HEK293 (cell line): ENCODE results near the gene CLDN1.

Experiments
- CTCF ChIA-PET: fragments of 350-600 bp; formaldehyde crosslinking; extraction: SDS; loops from one replicate; lab custom pipeline; 2021; ENCODE audit warnings: antibody characterized with exemption; lab: Yijun Ruan, JAX
- POLR2A ChIA-PET: fragments of 300-600 bp; formaldehyde crosslinking; extraction: SDS; loops from one replicate; lab custom pipeline; 2020; ENCODE audit warnings: antibody characterized with exemption, inconsistent platforms; lab: Yijun Ruan, JAX
- H3K27ac ChIP-seq: fragments of 200-500 bp; sonication (Bioruptor generic); 2 replicates; pipeline ENCODE4 v1.5.1; 2014; ENCODE audit warnings: low read depth, low read length, control low read depth, inconsistent platforms; ENCODE audit errors: extremely low read depth
- H3K36me3 ChIP-seq, 2 experiments: fragments of 200-500 bp in 1 of 2; sonication (Bioruptor generic) in 1 of 2; 1 replicate in 1 of 2; 2 replicates in 1 of 2; pipeline ENCODE4 v1.5.1; 2014 to 2017; ENCODE audit warnings: inconsistent platforms in 2 of 2, low read length in 2 of 2; ENCODE audit not compliant: control insufficient read depth in 2 of 2, insufficient read depth in 1 of 2
- H3K4me1 ChIP-seq: fragments of 200-500 bp; sonication (Bioruptor generic); 2 replicates; pipeline ENCODE4 v1.5.1; 2014; ENCODE audit warnings: mild to moderate bottlenecking, low read length, inconsistent platforms; ENCODE audit not compliant: control insufficient read depth, insufficient read depth
- H3K4me3 ChIP-seq: 2 replicates; pipeline ENCODE4 v1.5.1; 2011; ENCODE audit warnings: low read depth, mild to moderate bottlenecking, control low read depth, low read length, moderate library complexity
- H3K9me3 ChIP-seq: fragments of 200-500 bp; sonication (Bioruptor generic); 2 replicates; pipeline ENCODE4 v1.5.1; 2014; ENCODE audit warnings: low read depth, low read length, inconsistent platforms; ENCODE audit not compliant: control insufficient read depth, insufficient read depth
- BCL6B ChIP-seq: fragments of 450-650 bp; formaldehyde crosslinking; IDR thresholded peaks from 2 replicates; pipeline ENCODE4 v1.5.1; 2017; ENCODE audit warnings: missing biosample characterization, missing genetic modification characterization
- ELK4 ChIP-seq: IDR thresholded peaks from 2 replicates; pipeline ENCODE4 v1.6.1; 2011; ENCODE audit warnings: mild to moderate bottlenecking, low read depth, low read length, borderline replicate concordance
- HIC1 ChIP-seq: fragments of 450-650 bp; formaldehyde crosslinking; IDR thresholded peaks from 2 replicates; pipeline ENCODE4 v1.5.1; 2016; ENCODE audit warnings: missing biosample characterization, missing genetic modification characterization
- HOXC10 ChIP-seq: sonication (generic); formaldehyde crosslinking; IDR thresholded peaks from 2 replicates; pipeline ENCODE4 v1.8.1; 2023; ENCODE audit warnings: mild to moderate bottlenecking, missing genetic modification reagents
- KLF9 ChIP-seq: fragments of 450-650 bp; formaldehyde crosslinking; IDR thresholded peaks from 2 replicates; pipeline ENCODE4 v1.5.1; 2016; ENCODE audit warnings: missing biosample characterization, missing genetic modification characterization, low read depth
- ZBTB10 ChIP-seq: fragments of 450-650 bp; formaldehyde crosslinking; IDR thresholded peaks from 2 replicates; pipeline ENCODE4 v1.5.1; 2016; ENCODE audit warnings: missing biosample characterization, missing genetic modification characterization
- ZEB2 ChIP-seq: fragments of 450-650 bp; formaldehyde crosslinking; IDR thresholded peaks from 2 replicates; pipeline ENCODE4 v1.5.1; 2016; ENCODE audit warnings: missing biosample characterization, missing genetic modification characterization
- ZNF138 ChIP-seq: fragments of 450-650 bp; formaldehyde crosslinking; IDR thresholded peaks from 2 replicates; pipeline ENCODE4 v1.5.1; 2016; ENCODE audit warnings: missing biosample characterization, missing genetic modification characterization, borderline replicate concordance
- ZNF18 ChIP-seq: fragments of 450-650 bp; formaldehyde crosslinking; IDR thresholded peaks from 2 replicates; pipeline ENCODE4 v1.5.1; 2016; ENCODE audit warnings: missing biosample characterization, missing genetic modification characterization
- ZNF202 ChIP-seq: fragments of 450-650 bp; formaldehyde crosslinking; IDR thresholded peaks from 2 replicates; pipeline ENCODE4 v1.5.1; 2016; ENCODE audit warnings: missing biosample characterization, missing genetic modification characterization, borderline replicate concordance
- ZNF214 ChIP-seq: fragments of 450-650 bp; formaldehyde crosslinking; IDR thresholded peaks from 2 replicates; pipeline ENCODE4 v1.5.1; 2017; ENCODE audit warnings: missing biosample characterization, mild to moderate bottlenecking, missing genetic modification characterization, borderline replicate concordance
- ZNF239 ChIP-seq: fragments of 450-650 bp; formaldehyde crosslinking; IDR thresholded peaks from 2 replicates; pipeline ENCODE4 v1.5.1; 2016; ENCODE audit warnings: missing biosample characterization, missing genetic modification characterization
- ZNF302 ChIP-seq: fragments of 450-650 bp; formaldehyde crosslinking; IDR thresholded peaks from 2 replicates; pipeline ENCODE4 v1.5.1; 2016; ENCODE audit warnings: missing biosample characterization, missing genetic modification characterization, low read depth
- ZNF341 ChIP-seq: fragments of 450-650 bp; formaldehyde crosslinking; IDR thresholded peaks from 2 replicates; pipeline ENCODE4; 2016; ENCODE audit warnings: low read depth, missing biosample characterization, missing genetic modification characterization
- ZNF37A ChIP-seq: fragments of 450-650 bp; IDR thresholded peaks from 2 replicates; pipeline ENCODE4 v1.5.1; 2018; ENCODE audit warnings: missing biosample characterization, missing genetic modification characterization
- ZNF530 ChIP-seq: fragments of 450-650 bp; formaldehyde crosslinking; IDR thresholded peaks from 2 replicates; pipeline ENCODE4 v1.5.1; 2016; ENCODE audit warnings: low read depth, missing biosample characterization, missing genetic modification characterization
- ZNF76 ChIP-seq: fragments of 450-650 bp; formaldehyde crosslinking; IDR thresholded peaks from 2 replicates; pipeline ENCODE4; 2016; ENCODE audit warnings: low read depth, missing biosample characterization, missing genetic modification characterization, borderline replicate concordance
- ZNF785 ChIP-seq: fragments of 450-650 bp; formaldehyde crosslinking; IDR thresholded peaks from 2 replicates; pipeline ENCODE4 v1.5.1; 2016; ENCODE audit warnings: missing biosample characterization, missing genetic modification characterization

The CLDN1 gene

GRCh38 chr3:190299969-190300368 is 22.3 kb downstream of the CLDN1 start:
- Histone ChIP-seq H3K27ac (no peak overlapping the region), H3K9me3 (no peaks in the 10 kb centered on the region), H3K36me3 (no peaks in the 10 kb centered on the region), H3K4me3 (no peak overlapping the region), H3K4me1 (no peaks in the 10 kb centered on the region)
- no peak for TF ChIP-seq ZNF302
- TF ChIP-seq ZNF341 (tag by site-specific recombination), result no peak
- TF ChIP-seq ZNF76, result no peak
- no peak for TF ChIP-seq ZNF785 (tag by site-specific recombination)
- no peak for TF ChIP-seq BCL6B
- no peak for TF ChIP-seq ZNF138 (tag by site-specific recombination)
- no peak for TF ChIP-seq ZNF239 (tag by site-specific recombination)
- no peak for TF ChIP-seq KLF9 (tag by site-specific recombination)
- no peak for TF ChIP-seq ZNF214 (tag by site-specific recombination)
- ChIA-PET CTCF (no interaction called here), POLR2A (no interaction called here)

- ChIA-PET CTCF (no interaction called here), POLR2A (no interaction called here)
- H3K36me3 ChIP-seq, result no peaks in the 10 kb centered on the region
Measured at GRCh38 chr3:190294030-190294429, 28.2 kb downstream of the CLDN1 start.

More at GRCh38 chr3:190294030-190294429, 28.2 kb downstream of the CLDN1 start:
- TF ChIP-seq ZNF37A (no peak), ZNF18 (tag by site-specific recombination) (no peak), ZNF530 (tag by site-specific recombination) (no peak), HOXC10 (CRISPR knock-in tag) (no peak), ZEB2 (tag by site-specific recombination) (no peak), ZNF202 (no peak), ELK4 (no peak), HIC1 (tag by site-specific recombination) (no peak), ZBTB10 (no peak), ZNF76 (no peak)
- H3K9me3 ChIP-seq, result no peaks in the 10 kb centered on the region
- H3K4me3 ChIP-seq, result no peak overlapping the region
- no peaks in the 10 kb centered on the region for H3K4me1 ChIP-seq
- H3K27ac ChIP-seq, result no peak overlapping the region
